Esophagus squamous epithelium (tissue), 4 donors: ENCODE data around the gene VPS4A.

Experiments
- CTCF ChIP-seq, 6 experiments: fragments of 450-650 bp in 4 of 6; fragments of 200-600 bp in 2 of 6; sonication (generic) in 2 of 6; IDR thresholded peaks; one replicate each; pipeline ENCODE4 v1.5.1; 2016 to 2019; ENCODE audit warnings: antibody characterized with exemption in 6 of 6, mild to moderate bottlenecking in 4 of 6, moderate library complexity in 4 of 6
- POLR2A ChIP-seq, 4 donors: fragments of 450-650 bp; IDR thresholded peaks; one replicate each; pipeline ENCODE4 v1.6.1; 2017; ENCODE audit warnings: antibody characterized with exemption in 4 of 4, mild to moderate bottlenecking in 4 of 4, moderate library complexity in 3 of 4

- TF ChIP-seq CTCF (IDR thresholded peaks at IDR 0.05) (no peak), POLR2A (IDR thresholded peaks at IDR 0.05) (no peak)
Observed at GRCh38 chr16:69319826-69320739, 8.9 kb downstream of the VPS4A start.
